Calu3 (cell line): ENCODE results near the gene ST8SIA5. TPM values are rescaled to one million over a fixed set of nuclear protein-coding genes. Genes with fewer than 3 reads are reported as not detected.

Experiments used
- BruUV-seq: library from RNA; stranded (reverse); fragments of 400-500 nt; replicated peaks from 2 replicates; lab custom pipeline; 2021; lab: Mats Ljungman, UMichigan
- CTCF ChIA-PET: fragments of 300-600 bp; sonication (Branson Sonifier 250); formaldehyde crosslinking; loops from one replicate; lab custom pipeline; 2022; ENCODE audit warnings: antibody characterized with exemption; lab: Charles Lee
- DNase-seq: peaks from one replicate; pipeline ENCODE4 v3.0.0; 2022
- H3K27ac Mint-ChIP-seq: one replicate; pipeline ENCODE4 v1.8.0; 2022; ENCODE audit warnings: mixed read lengths; ENCODE audit not compliant: unreplicated experiment
- H3K27me3 Mint-ChIP-seq: one replicate; pipeline ENCODE4 v1.8.0; 2022; ENCODE audit warnings: mixed read lengths; ENCODE audit not compliant: unreplicated experiment
- H3K36me3 Mint-ChIP-seq: one replicate; pipeline ENCODE4 v1.8.0; 2022; ENCODE audit warnings: mild to moderate bottlenecking, moderate library complexity, mixed read lengths; ENCODE audit not compliant: insufficient read depth, unreplicated experiment
- H3K4me1 Mint-ChIP-seq: one replicate; pipeline ENCODE4 v1.8.0; 2022; ENCODE audit warnings: mild to moderate bottlenecking, low read depth, mixed read lengths; ENCODE audit not compliant: unreplicated experiment
- H3K4me3 Mint-ChIP-seq: one replicate; pipeline ENCODE4 v1.8.0; 2022; ENCODE audit warnings: mild to moderate bottlenecking, low read depth, moderate library complexity, mixed read lengths; ENCODE audit not compliant: unreplicated experiment
- H3K9me3 Mint-ChIP-seq: one replicate; pipeline ENCODE4 v1.8.0; 2022; ENCODE audit warnings: low read depth, mixed read lengths; ENCODE audit not compliant: unreplicated experiment
- intact Hi-C: fragments of 100-400 bp; cut with micrococcal nuclease; formaldehyde crosslinking; loops from one replicate; pipeline ENCODE4 v1.10.0; 2022; ENCODE audit not compliant: unreplicated experiment
- total RNA-seq: library from RNA; stranded (reverse); gene quantifications from 2 replicates; pipeline ENCODE4 v1.2.3, GENCODE V29; 2022
- TF ChIP-seq, protein P1 (sequence below): fragments of 200-600 bp; IDR thresholded peaks from one replicate; pipeline ENCODE4 v1.8.0; 2022; ENCODE audit warnings: antibody characterized with exemption; ENCODE audit not compliant: unreplicated experiment

ST8SIA5 gene
- total RNA-seq, 1 experiment from 2014 or later: not detected

- TF ChIP-seq, protein P1, sequence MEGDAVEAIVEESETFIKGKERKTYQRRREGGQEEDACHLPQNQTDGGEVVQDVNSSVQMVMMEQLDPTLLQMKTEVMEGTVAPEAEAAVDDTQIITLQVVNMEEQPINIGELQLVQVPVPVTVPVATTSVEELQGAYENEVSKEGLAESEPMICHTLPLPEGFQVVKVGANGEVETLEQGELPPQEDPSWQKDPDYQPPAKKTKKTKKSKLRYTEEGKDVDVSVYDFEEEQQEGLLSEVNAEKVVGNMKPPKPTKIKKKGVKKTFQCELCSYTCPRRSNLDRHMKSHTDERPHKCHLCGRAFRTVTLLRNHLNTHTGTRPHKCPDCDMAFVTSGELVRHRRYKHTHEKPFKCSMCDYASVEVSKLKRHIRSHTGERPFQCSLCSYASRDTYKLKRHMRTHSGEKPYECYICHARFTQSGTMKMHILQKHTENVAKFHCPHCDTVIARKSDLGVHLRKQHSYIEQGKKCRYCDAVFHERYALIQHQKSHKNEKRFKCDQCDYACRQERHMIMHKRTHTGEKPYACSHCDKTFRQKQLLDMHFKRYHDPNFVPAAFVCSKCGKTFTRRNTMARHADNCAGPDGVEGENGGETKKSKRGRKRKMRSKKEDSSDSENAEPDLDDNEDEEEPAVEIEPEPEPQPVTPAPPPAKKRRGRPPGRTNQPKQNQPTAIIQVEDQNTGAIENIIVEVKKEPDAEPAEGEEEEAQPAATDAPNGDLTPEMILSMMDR: no peak
- CTCF ChIA-PET: no interaction called here
- Mint-ChIP-seq H3K9me3 (no peaks in the 10 kb centered on the region), H3K36me3 (no peaks in the 10 kb centered on the region), H3K4me3 (no peak overlapping the region), H3K27me3 (peaks cover 97% of the 10 kb centered on the region), H3K27ac (no peak overlapping the region), H3K4me1 (no peaks in the 10 kb centered on the region)
- DNase-seq: no peak
- BruUV-seq: no TSS peak
- intact Hi-C loops: no loop called here
Measured at GRCh38 chr18:46630160-46630559, 126.7 kb downstream of the ST8SIA5 start.

DNA sequence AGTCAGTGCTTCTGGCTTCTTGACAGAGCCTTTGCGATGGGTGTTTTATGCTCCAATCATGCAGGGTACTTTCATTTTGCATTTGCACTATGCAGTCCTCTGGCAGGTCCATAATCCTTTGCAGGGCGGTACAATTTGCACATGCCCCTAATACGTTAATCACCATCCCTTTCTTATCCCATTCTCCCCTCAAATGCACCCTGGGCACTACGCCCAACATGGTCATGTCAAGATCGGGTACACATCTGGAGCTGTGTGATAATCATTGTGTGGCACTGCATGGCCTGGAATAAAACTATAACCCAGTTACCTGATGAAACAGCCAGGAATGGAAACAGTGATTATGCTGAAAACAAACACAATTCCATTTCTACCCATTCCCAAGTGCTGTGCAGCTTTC lies 127.5 kb downstream of the ST8SIA5 start:
- no peak overlapping the region for H3K4me3 Mint-ChIP-seq
- H3K27ac Mint-ChIP-seq: no peak overlapping the region
- DNase-seq: no peak
- H3K9me3 Mint-ChIP-seq: no peaks in the 10 kb centered on the region
- BruUV-seq: no TSS peak
- no peaks in the 10 kb centered on the region for H3K36me3 Mint-ChIP-seq
- intact Hi-C loops: no loop called here
- TF ChIP-seq, protein P1: no peak
- CTCF ChIA-PET: no interaction called here
- H3K27me3 Mint-ChIP-seq: peaks cover 97% of the 10 kb centered on the region
- no peaks in the 10 kb centered on the region for H3K4me1 Mint-ChIP-seq

- Mint-ChIP-seq H3K27ac (no peak overlapping the region), H3K4me3 (no peak overlapping the region), H3K27me3 (peaks cover 100% of the 10 kb centered on the region), H3K4me1 (no peaks in the 10 kb centered on the region), H3K9me3 (no peaks in the 10 kb centered on the region), H3K36me3 (no peaks in the 10 kb centered on the region)
- CTCF ChIA-PET: no interaction called here
- no TSS peak for BruUV-seq
- no peak for DNase-seq
- TF ChIP-seq, protein P1: no peak
- intact Hi-C loops: no loop called here
Measured at GRCh38 chr18:46628206-46628605, 128.6 kb downstream of the ST8SIA5 start.

DNA sequence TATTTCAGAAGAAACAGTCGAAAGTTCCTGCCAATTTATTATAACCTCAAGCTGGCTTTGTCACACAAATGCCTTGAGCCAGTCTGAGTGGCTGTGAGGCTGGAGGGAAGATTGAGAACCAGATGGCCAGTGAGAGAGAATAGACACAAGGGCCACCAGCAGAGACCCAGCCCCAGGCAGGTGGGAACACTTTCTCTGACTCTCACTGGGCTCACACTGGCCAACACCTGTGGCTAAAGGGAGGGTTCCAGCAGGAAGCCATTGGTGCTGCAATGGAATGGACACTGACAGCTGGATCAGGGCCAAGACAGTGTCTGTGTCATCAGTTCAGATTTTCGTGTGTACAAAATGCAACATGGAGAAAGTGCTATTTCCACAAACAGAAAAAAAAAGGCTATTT lies 129.7 kb downstream of the ST8SIA5 start:
- H3K27ac Mint-ChIP-seq: no peak overlapping the region
- intact Hi-C loops: no loop called here
- BruUV-seq: no TSS peak
- H3K4me3 Mint-ChIP-seq: no peak overlapping the region
- TF ChIP-seq, protein P1: no peak
- H3K4me1 Mint-ChIP-seq: no peaks in the 10 kb centered on the region
- CTCF ChIA-PET: no interaction called here
- peaks cover 96% of the 10 kb centered on the region for H3K27me3 Mint-ChIP-seq
- H3K36me3 Mint-ChIP-seq: no peaks in the 10 kb centered on the region
- DNase-seq: no peak
- no peaks in the 10 kb centered on the region for H3K9me3 Mint-ChIP-seq

- Mint-ChIP-seq H3K9me3 (no peaks in the 10 kb centered on the region), H3K36me3 (no peaks in the 10 kb centered on the region), H3K4me3 (no peak overlapping the region), H3K27ac (no peak overlapping the region), H3K4me1 (no peaks in the 10 kb centered on the region), H3K27me3 (peaks cover 91% of the 10 kb centered on the region)
- DNase-seq: no peak
- intact Hi-C loops: no loop called here
- TF ChIP-seq, protein P1: no peak
- CTCF ChIA-PET: no interaction called here
- no TSS peak for BruUV-seq
Measured at GRCh38 chr18:46625069-46625468, 131.8 kb downstream of the ST8SIA5 start.
